GM12878 (cell line): ENCODE results near the gene WAS. TPM values are rescaled to one million over a fixed set of nuclear protein-coding genes. Genes with fewer than 3 reads are reported as not detected.

ENCODE experiments used
- ATAC-seq: fragments of 200-7000 bp; cut with Tn5 transposase; 3 replicates; pipeline ENCODE4 v1.9.1; 2020; ENCODE audit warnings: mild to moderate bottlenecking, moderate library complexity
- BruUV-seq: library from RNA; stranded (reverse); fragments of 400-500 nt; replicated peaks from 2 replicates; lab custom pipeline; 2021; lab: Mats Ljungman, UMichigan
- CTCF ChIA-PET: fragments of 300-600 bp; sonication (Branson Sonifier 250); formaldehyde crosslinking; extraction: SDS; loops from one replicate; lab custom pipeline; 2021; ENCODE audit warnings: inconsistent platforms; lab: Yijun Ruan, JAX
- POLR2A ChIA-PET: fragments of 350-600 bp; formaldehyde crosslinking; extraction: SDS; loops from one replicate; lab custom pipeline; 2021; ENCODE audit warnings: inconsistent platforms; lab: Charles Lee
- RAD21 ChIA-PET: fragments of 300-600 bp; sonication (Branson Sonifier 250); formaldehyde crosslinking; loops from one replicate; lab custom pipeline; 2023; ENCODE audit warnings: antibody characterized with exemption; ENCODE audit not compliant: unreplicated experiment; lab: Charles Lee
- SMC1A ChIA-PET: fragments of 300-600 bp; sonication (Branson Sonifier 250); formaldehyde crosslinking; loops from one replicate; lab custom pipeline; 2023; ENCODE audit not compliant: unreplicated experiment, uncharacterized antibody; lab: Charles Lee
- DNase-seq: peaks from one replicate; pipeline ENCODE4 v3.0.0-alpha.2; 2011; ENCODE audit warnings: low read depth, low spot score
- FAIRE-seq: peaks from 3 replicates; lab custom pipeline; 2011; peaks lifted over from hg19 to GRCh38; lab: Jason Lieb, UNC
- H2AFZ ChIP-seq: 2 replicates; pipeline ENCODE4 v1.6.0; 2011; ENCODE audit warnings: low read depth, low read length, control low read depth; ENCODE audit not compliant: control insufficient read depth
- H3K27ac ChIP-seq: 2 replicates; pipeline ENCODE4 v1.5.1; 2011; ENCODE audit warnings: control low read depth; ENCODE audit not compliant: control insufficient read depth, insufficient read depth
- H3K27me3 ChIP-seq, 2 experiments: replicated peaks in 1 of 2; 2 replicates each; pipeline versions ENCODE4 v1.6.0 to v1.6.1; 2011; ENCODE audit warnings: low read length in 1 of 2; ENCODE audit not compliant: control insufficient read depth in 2 of 2, insufficient read depth in 2 of 2
- H3K36me3 ChIP-seq, 2 experiments: 2 replicates each; pipeline ENCODE4 v1.5.1; 2011; ENCODE audit warnings: low read length in 1 of 2; ENCODE audit not compliant: control insufficient read depth in 2 of 2, insufficient read depth in 2 of 2
- H3K4me1 ChIP-seq: 2 replicates; pipeline ENCODE4 v1.6.1; 2011; ENCODE audit warnings: mild to moderate bottlenecking, low read length, moderate library complexity, mixed read lengths; ENCODE audit not compliant: control insufficient read depth, insufficient read depth
- H3K4me2 ChIP-seq: 2 replicates; pipeline ENCODE4 v1.6.0; 2011; ENCODE audit warnings: control low read depth; ENCODE audit not compliant: control insufficient read depth, insufficient read depth
- H3K4me3 ChIP-seq: fragments of 200-600 bp; sonication (generic); 2 replicates; pipeline ENCODE4 v1.5.1; 2016
- H3K79me2 ChIP-seq: 2 replicates; pipeline ENCODE4 v1.6.0; 2011; ENCODE audit warnings: low read length; ENCODE audit not compliant: control insufficient read depth, insufficient read depth
- H3K9ac ChIP-seq: 2 replicates; pipeline ENCODE4 v1.8.0; 2011; ENCODE audit warnings: low read length, control low read depth, mixed read lengths; ENCODE audit not compliant: control insufficient read depth, insufficient read depth
- H3K9me3 ChIP-seq: replicated peaks from 3 replicates; pipeline ENCODE4 v1.5.1; 2011; ENCODE audit warnings: mild to moderate bottlenecking, low read length; ENCODE audit not compliant: control insufficient read depth, insufficient read depth
- H4K20me1 ChIP-seq: 2 replicates; pipeline ENCODE4 v1.6.0; 2011; ENCODE audit not compliant: control insufficient read depth, insufficient read depth
- BACH1 ChIP-seq: fragments of 450-650 bp; IDR thresholded peaks from 2 replicates; pipeline ENCODE4 v1.6.1; 2017; ENCODE audit warnings: mild to moderate bottlenecking, borderline replicate concordance
- CREM ChIP-seq: IDR thresholded peaks from 2 replicates; pipeline ENCODE4 v1.6.1; 2014; ENCODE audit warnings: antibody characterized with exemption, low read depth
- DPF2 ChIP-seq: fragments of 450-650 bp; IDR thresholded peaks from 2 replicates; pipeline ENCODE4 v1.6.1; 2017; ENCODE audit warnings: mild to moderate bottlenecking
- HSF1 ChIP-seq: fragments of 150-350 bp; IDR thresholded peaks from 2 replicates; pipeline ENCODE4 v1.6.1; 2014; ENCODE audit warnings: mild to moderate bottlenecking, low read depth, low read length
- KAT2A ChIP-seq: conservative IDR thresholded peaks from 2 replicates; pipeline ENCODE4 v1.6.1; 2011; ENCODE audit warnings: low read depth, low read length; ENCODE audit not compliant: control insufficient read depth
- MTA2 ChIP-seq: fragments of 450-650 bp; IDR thresholded peaks from 2 replicates; pipeline ENCODE4 v1.6.1; 2016; ENCODE audit warnings: low read depth, mild to moderate bottlenecking, moderate library complexity
- MTA3 ChIP-seq: IDR thresholded peaks from 2 replicates; pipeline ENCODE4 v1.6.1; 2012; ENCODE audit warnings: low read length, inconsistent platforms, borderline replicate concordance
- MXI1 ChIP-seq: fragments of 150-350 bp; IDR thresholded peaks from 2 replicates; pipeline ENCODE4 v1.6.1; 2011; ENCODE audit warnings: low read depth, mild to moderate bottlenecking, inconsistent platforms, low read length, improper control_type of control experiment
- NFYA ChIP-seq: IDR thresholded peaks from 2 replicates; pipeline ENCODE4 v1.6.1; 2011; ENCODE audit warnings: low read depth, mild to moderate bottlenecking, low read length, improper control_type of control experiment, borderline replicate concordance
- RELA ChIP-seq: fragments of 450-650 bp; IDR thresholded peaks from 2 replicates; pipeline ENCODE4 v1.8.0; 2014; ENCODE audit warnings: borderline replicate concordance; ENCODE audit not compliant: partially characterized antibody
- RELB ChIP-seq: fragments of 450-650 bp; IDR thresholded peaks from 2 replicates; pipeline ENCODE4 v1.6.1; 2017; ENCODE audit warnings: low read depth, mild to moderate bottlenecking, moderate library complexity
- SMAD1 ChIP-seq: fragments of 450-650 bp; IDR thresholded peaks from 2 replicates; pipeline ENCODE4 v1.6.1; 2018; ENCODE audit warnings: mild to moderate bottlenecking, low read depth; ENCODE audit not compliant: partially characterized antibody
- WRNIP1 ChIP-seq: IDR thresholded peaks from 2 replicates; pipeline ENCODE4 v1.6.1; 2011; ENCODE audit warnings: low read depth, low read length, improper control_type of control experiment, borderline replicate concordance
- WGBS: methylation state at CpG from one replicate; pipeline ENCODE4 v1.1.6; 2016; ENCODE audit warnings: low lambda C conversion rate; ENCODE audit not compliant: insufficient replicate concordance, insufficient coverage; ENCODE audit errors: missing lambda C conversion rate; 5-methylcytosine and 5-hydroxymethylcytosine counted together
- in situ Hi-C: fragments of 300-500 bp; cut with MboI; formaldehyde crosslinking; loops from 9 replicates; pipeline ENCODE4 v1.14.3; 2018; ENCODE audit warnings: mixed read lengths
- intact Hi-C: fragments of 100-400 bp; cut with micrococcal nuclease; formaldehyde crosslinking; loops from one replicate; pipeline ENCODE4 v1.14.2; 2022; ENCODE audit not compliant: unreplicated experiment
- polyA plus RNA-seq, 11 experiments: library from polyadenylated mRNA; depleted of rRNA in 4 of 11; unstranded in 6 of 11; stranded (reverse) in 5 of 11; fragments of >200 nt; fragmentation: Nextera tagmentation in 4 of 11; fragmentation: Illumina TruSeq in 1 of 11; extraction: Ambion mirVana in 4 of 11; extraction: Trizol in 1 of 11; gene quantifications; 1 replicate in 1 of 11; 2 replicates in 10 of 11; pipeline versions ENCODE4 v1.2.1 to v1.2.3, GENCODE V29; 2011 to 2016; ENCODE audit warnings: inconsistent platforms in 2 of 11, missing spikeins in 2 of 11, low read depth in 1 of 11
- total RNA-seq, 4 experiments: library from RNA; depleted of rRNA in 3 of 4; stranded (reverse); fragments of >200 nt in 3 of 4; fragmentation: Illumina TruSeq in 1 of 4; extraction: Trizol in 1 of 4; gene quantifications; 2 replicates each; pipeline versions ENCODE4 v1.2.1 to v1.2.3, GENCODE V29; 2013 to 2021

Gene WAS
- total and polyA plus RNA-seq, 10 of the 15 experiments (the other 5 are each of a cell fraction or from before 2014, with no cell fraction given): 1.6 to 84.7 (median 23.0) TPM

DNA sequence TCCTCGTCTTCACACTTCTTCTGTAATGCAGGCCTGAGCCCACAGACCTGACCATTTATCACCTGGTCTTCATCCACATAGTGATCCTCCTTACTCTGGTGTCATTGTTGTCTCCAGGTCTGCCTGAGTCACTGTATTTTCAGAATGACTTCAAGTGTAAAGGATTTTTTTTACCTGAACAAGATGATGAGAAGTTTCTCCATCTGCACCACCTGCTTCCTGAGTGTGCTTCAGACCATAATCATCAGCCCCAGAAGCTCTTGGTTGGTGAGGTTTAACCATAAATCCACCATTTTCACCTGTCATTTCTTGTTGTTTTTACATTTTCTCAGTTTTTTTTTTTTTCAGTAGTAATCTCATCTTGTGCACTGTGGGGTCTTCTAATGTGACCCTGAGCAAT, 47.3 kb upstream of the WAS start:
- POLR2A ChIA-PET: no interaction called here
- peaks cover 4% of the 10 kb centered on the region; the same call in 1 of the 2 replicates for H3K4me1 ChIP-seq
- FAIRE-seq: no peak
- in situ Hi-C loops: no loop called here
- WGBS: 55% methylated on average over 1 of the region's 1 CpG
- no peak overlapping the region for H3K27ac ChIP-seq
- no peak overlapping the region for H3K9ac ChIP-seq
- RAD21 ChIA-PET: no interaction called here
- no peaks in the 10 kb centered on the region for H3K79me2 ChIP-seq
- ATAC-seq: no peak
- H3K4me2 ChIP-seq: no peak overlapping the region
- TF ChIP-seq HSF1 (no peak), SMAD1 (no peak), CREM (no peak), RELA (no peak), DPF2 (no peak), WRNIP1 (no peak), MTA2 (no peak), NFYA (no peak), KAT2A (no peak), BACH1 (no peak), MXI1 (no peak), RELB (no peak), MTA3 (no peak)
- TF ChIP-seq, all 136 proteins: peak for 0
- SMC1A ChIA-PET: no interaction called here
- BruUV-seq: no TSS peak
- Histone ChIP-seq H3K4me3 (no peak overlapping the region), H4K20me1 (no peaks in the 10 kb centered on the region), H3K27me3 (no peaks in the 10 kb centered on the region), H2AFZ (no peak overlapping the region), H3K36me3 (no peaks in the 10 kb centered on the region), H3K9me3 (no peaks in the 10 kb centered on the region)
- no peak for DNase-seq
- CTCF ChIA-PET: no interaction called here
- intact Hi-C loops: no loop called here
